SKM-1 treated with dmso at 0.1 percent for 144 hours (cell line): ENCODE results near the gene BSN.

Experiments
- DNase-seq: peaks from one replicate; lab custom pipeline; 2025; ENCODE audit not compliant: unreplicated experiment; lab: John Stamatoyannopoulos, UW

The BSN gene

DNA sequence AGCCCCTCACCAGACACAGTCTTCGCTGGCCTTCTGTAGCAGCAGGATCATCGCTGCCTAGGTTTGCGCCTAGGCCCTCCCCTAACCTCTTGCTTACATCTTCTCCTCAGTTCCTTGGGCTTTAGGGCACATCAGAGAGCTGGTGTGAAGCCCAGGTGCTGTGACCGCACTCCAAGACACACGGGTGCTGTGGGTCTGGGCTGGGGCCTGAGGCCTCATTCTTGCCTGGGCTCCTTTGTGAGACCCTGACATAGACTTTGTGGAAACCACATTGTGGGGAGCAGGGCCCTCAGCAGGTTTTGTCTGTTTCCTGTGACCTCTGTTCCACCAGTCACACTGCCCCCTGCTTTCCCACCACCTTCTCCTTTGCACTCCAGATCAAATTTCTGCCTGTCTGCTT, 157.2 kb downstream of the BSN start:
- no peak for DNase-seq

DNA sequence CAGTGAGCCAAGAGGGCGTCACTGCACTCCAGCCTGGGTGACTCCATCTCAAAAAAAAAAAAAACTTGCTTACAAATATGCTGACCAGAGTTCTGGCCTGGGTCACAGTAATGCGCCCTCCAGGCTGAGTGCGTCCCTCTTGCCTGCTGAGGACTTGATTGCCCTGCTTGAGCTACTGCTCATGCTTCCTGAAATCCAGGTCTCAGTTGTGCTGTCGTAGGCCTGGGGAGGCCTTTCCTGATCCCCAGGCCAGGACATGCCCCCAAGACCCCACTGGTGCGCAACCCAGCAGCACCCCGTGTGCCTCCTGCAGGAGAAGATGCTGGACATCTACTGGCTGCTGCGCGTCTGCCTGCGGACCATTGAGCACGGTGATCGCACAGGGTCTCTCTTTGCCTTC, 157.9 kb downstream of the BSN start:
- no peak for DNase-seq

DNA sequence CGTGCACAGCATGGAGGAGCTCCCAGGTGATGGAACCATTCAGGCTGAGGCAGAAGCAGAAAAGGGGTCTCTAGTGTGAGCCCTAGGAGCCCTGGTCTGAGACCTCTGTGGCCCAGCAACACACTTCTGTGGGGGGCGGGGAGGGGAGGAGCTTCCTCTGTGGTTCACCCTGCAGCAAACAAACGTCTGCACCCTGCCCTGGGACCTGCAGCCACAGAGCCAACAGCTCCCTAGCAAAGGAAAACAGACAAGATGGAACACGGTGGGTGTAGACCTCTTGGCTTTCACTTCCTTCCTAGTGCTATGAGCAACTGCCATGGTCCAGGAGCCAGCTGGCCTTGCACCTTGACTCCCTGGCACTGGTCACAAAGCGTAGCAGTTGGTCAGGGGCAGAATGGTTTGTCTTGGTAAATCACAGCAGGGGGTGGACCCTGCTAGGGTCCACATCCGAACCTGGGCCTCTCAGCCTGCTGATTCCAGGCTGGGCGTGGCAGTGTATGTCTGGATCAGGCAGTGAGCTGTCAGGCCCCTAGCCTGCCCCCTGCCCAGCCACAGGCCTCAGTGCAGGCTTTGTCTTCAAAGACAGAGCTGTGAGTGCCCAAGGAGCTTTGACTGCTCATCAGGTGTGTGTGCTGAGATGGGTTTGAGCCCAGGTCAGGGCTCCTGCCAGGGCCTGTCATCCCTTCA, 158.5 kb downstream of the BSN start:
- DNase-seq: no peak

DNA sequence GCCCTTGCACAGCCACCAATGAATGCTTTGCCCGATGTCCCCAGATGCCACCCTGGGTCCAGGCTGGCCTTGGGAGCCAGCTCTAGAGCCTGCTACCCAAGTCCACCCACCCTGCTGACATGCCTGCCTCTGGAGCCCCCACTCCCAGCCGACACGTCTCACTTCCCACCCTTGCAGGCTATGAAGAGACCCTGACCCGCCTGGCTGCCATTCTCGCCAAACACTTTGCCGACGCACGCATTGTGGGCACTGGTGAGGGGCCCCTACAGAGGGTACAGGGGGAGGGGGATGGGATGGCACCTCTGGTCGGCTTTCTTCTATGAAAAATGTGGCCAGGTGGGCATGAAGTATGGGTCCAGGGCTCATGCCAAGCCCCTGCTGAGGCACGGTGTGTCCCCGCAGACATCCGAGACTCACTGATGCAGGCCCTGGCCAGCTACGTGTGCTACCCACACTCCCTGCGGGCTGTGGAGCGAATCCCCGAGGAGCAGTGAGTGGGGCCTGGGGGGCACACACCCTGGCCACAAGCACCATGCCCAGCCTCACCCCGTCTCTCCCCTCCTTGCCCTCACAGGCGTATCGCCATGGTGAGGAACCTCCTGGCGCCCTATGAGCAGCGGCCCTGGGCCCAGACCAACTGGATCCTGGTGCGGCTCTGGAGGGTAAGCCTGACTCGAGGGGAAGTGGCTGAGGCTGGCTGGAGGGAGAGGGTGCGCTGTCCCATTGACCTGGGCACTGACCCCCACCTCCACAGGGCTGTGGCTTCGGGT, 159.2 kb downstream of the BSN start:
- DNase-seq: no peak

DNA sequence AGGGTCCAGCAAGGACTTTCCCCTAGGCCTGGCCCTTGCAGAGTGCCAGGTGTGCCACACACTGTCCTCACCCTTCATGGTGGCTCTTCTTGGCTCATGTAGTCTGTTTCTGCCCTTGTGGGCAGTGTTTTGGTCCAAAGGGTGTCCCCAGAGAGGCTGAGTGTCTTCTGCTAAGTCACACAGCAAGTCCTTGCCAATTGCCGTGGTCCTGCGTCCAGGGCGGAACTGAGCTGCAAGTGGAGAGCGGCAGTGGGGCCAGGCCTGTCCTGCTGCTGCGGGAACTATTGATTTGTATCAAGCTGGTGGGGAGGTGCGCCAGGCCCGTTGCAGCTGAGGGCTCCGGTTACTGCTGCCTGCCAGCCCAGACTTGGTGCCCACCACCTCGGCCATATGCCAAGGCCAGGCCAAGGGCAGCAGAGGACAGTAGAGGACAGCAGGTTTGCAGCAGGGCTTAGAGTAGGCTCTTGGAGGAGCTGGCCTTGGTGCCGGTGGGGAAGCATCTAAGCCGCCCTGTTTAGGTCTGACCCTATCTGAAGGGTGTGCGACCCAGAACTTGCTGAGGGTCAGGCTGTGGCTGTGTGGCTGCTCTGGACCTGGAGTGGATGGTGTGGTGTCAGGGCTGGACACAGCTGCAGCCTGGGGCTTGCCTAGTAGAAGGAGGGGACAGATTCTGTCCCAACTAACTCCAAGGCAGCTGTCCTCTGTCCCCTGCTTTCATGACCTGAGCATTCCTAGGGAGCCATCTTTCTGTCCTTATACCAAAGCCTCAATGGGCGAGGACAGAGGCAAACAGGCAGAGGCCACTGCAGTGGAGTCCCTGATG, 160.7 kb downstream of the BSN start:
- no peak for DNase-seq

DNA sequence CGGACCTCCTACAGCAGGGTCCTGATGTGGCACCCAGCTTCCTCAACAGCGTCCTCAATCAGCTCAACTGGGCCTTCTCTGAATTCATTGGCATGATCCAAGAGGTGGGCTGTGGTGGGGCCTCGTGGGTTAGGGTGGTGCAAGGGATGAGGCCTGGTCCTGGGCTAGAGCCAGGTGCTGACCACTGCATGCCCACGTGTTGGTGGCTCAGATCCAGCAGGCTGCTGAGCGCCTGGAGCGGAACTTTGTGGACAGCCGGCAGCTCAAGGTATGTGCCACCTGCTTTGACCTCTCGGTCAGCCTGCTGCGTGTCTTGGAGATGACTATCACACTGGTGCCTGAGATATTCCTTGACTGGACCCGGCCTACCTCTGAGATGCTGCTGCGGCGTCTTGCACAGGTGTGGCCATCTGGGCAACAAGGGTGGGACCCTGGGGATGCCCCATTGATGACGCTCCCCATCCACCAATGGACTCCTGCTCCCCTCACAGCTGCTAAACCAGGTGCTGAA, 161.4 kb downstream of the BSN start:
- DNase-seq: no peak

DNA sequence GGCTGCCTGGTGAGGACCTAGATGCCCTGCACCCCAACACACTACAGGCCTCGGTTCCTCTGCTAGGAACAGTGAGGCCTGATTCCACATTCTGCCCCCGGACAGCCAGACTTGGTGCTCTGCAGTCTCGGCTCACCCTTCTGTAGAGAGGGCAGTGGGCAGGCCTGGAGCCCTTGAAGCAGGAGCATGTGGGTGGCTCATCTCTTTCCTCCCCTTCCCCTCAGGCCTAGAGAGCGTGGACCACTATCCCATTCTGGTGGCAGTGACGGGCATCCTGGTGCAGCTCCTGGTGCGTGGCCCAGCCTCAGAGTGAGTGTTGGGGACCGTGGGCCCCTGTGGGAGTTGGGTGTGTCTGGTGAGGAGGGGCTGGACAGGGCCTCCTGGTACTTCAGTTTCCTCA, 161.9 kb downstream of the BSN start:
- DNase-seq: no peak

DNA sequence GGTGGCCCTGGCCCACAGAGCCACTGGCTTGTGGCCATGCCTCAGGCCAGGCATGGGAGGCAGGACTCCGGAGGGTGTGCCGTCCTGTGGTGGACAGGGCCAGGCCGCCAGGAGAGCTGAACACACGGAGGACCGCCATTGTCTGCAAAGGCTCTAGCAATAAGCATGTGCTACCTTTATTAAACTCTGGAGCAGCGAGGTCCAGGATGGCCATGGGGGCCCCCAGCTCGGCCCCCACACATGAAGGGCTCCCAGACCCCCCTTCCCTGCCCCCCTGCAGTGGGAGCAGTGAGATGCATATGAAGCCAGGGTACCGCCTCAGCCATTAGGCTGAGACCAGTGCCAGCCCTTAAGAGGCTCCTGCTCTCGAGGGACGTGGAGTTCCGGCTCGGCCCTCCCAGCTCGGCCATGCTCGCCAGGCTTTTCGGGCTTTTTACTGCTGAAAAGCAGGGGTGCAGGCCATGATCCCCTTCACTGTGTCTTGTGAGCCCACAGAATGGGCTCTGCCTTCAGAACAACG, 162.5 kb downstream of the BSN start:
- no peak for DNase-seq

DNA sequence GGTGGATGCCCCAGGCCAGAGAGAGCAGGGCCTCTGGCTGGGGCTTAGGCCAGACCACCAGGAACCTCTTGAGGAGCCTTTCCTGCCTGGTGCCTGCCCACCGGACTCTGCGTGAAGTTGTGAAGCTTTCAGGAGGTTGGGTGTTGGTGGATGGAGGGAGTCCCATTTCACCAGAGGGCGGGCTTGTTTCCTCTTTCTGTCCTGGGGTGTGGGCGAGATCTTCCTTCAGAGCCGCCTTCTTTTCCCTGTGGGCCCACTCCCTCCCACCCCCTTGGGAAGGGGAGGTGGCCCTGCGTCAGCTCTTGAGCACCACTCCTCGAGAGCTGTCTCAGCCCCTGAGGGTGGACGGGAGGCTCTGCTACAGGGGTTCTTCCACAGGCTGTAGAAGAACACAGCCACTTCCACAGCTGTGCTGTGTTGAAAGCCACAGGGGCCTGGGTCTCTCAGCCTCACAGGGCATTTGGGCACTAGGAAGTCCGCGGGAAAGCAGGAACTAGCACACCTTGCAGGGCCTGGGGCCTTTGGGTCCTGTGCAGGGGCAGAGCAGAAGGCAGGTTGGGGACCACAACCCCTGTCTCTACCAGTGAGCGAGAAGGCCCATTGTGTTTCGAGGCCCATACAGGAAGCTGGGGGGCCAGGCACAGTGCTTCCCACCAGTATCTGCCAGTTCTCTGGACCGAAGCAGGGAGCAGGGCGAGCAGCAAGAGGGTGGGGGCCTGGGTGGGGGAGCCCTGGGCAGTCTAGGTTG, 163.1 kb downstream of the BSN start:
- DNase-seq: no peak

DNA sequence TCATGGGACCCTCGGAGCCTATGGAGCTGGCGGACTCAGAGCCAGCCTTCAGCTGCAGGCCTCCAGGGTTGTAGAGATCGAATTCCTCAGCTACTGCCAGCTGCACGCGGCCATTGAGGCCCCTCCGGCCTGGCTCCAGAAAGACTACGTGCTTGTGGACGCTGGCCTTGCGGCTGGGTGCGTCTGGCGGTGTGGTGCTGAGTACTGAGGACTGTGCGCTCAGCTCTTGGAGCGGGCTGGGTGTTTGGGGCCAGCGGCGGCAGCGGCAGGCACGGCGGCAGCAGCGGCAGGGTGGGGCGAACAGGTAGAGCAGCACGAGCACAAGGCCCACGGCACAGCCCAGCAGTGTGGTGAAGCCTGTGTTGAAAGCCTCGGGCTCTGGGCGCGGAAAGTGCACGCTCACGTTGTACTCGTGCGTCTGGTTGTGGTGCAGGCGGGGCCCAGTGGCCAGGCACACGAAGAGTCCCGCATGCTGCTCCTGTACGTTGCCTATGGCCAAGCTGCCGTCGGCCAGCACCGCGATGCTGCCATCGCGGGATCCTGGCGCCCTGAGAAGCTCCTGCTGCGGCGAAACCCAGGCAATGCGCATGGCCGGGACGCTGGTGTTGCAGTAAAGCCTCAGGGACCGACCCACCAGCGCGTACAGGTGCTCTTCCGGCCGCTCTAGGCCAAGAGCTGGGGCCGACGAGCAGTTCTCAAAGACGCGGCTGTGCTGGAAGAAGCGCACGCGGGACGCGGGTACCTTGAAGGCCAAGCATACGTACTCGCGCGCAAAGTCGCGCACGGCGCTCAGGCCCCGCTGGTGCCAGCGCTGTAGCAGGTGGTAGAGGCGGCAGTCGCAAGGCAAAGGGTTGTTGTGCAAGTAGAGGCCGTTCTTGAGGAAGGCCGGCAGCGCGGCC, 163.9 kb downstream of the BSN start:
- DNase-seq: no peak

DNA sequence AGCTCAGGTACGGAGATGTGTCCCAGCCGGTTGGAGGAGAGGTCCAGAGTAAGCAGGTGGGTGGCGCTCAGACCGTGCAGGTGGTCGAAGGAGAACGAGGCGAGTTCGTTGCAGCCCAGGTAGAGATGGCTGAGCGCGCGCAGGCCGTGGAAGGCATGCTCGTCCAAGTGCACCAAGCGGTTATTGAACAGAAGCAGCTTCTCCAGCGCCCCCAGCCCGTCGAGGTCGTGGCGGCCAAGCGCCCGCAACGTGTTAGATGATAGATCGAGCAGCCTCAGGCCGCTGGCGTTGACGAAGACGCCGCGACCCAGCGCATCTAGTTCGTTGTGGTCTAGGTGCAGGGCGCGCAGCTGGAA, 164.6 kb downstream of the BSN start:
- DNase-seq: no peak

DNA sequence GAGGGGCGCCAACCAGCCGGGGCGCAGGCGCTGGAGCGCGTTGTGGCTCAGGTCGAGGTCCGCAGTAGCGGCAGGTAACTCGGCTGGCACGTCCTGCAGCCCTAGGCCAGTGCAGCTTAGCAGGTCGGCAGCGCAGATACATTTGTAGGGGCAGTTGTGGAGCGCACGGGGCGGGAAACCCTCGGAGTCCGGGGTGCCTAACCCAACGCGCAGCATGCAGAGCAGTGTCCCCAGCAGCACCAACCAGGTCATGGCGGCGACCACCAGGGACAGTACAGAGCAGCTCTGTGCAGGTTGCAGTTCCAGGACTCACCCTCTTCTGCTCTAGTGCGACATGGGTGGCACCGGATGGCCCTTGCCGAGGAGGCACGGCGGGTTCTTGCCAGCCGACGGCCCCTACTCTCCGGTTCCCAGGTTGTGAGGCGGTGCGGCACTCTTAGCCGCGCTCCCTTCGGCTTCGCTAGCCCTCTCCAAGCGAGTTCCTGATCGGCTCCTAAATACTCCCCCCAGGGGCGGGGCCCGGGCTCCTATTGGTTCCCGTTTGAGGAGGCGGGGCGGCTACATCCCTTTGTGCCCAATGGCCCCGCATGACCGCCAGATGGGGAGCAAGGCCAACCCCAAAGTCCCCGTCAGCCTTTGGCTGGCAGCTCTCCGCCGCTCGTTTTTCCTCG, 165.1 kb downstream of the BSN start, which contains the start of gene AMIGO3:
Gene AMIGO3, minus strand, starts transcription at position 471 of the 671 bp plus-strand sequence. Its CDS starts 219 bp downstream, at position 252.
- DNase-seq: peak; percentile 66
